SK-N-MC (cell line): ENCODE measurements around the gene C17orf67.

Source experiments
- DNase-seq: peaks from one replicate; pipeline ENCODE4 v3.0.0-alpha.2; 2011; ENCODE audit warnings: low read depth, low spot score
- H3K27ac ChIP-seq: fragments of 200-600 bp; sonication (generic); 2 replicates; pipeline ENCODE4 v1.5.1; 2016; ENCODE audit warnings: mixed run types
- H3K36me3 ChIP-seq: fragments of 200-600 bp; sonication (generic); 2 replicates; pipeline ENCODE4 v1.6.1; 2017; ENCODE audit warnings: antibody characterized with exemption, low read length, mixed read lengths; ENCODE audit not compliant: insufficient read depth
- H3K4me3 ChIP-seq: fragments of 200-600 bp; sonication (generic); 2 replicates; pipeline ENCODE4 v1.5.1; 2016
- H3K9ac ChIP-seq: fragments of 200-600 bp; sonication (generic); 2 replicates; pipeline ENCODE4 v1.8.0; 2017; ENCODE audit warnings: mixed run types, mixed read lengths; ENCODE audit not compliant: insufficient read length
- H3K9me3 ChIP-seq: fragments of 200-600 bp; sonication (generic); 2 replicates; pipeline ENCODE4 v1.6.1; 2017; ENCODE audit warnings: low read depth, mild to moderate bottlenecking, antibody characterized with exemption, low read length, moderate library complexity, mixed read lengths
- EZH2 ChIP-seq: fragments of 200-600 bp; sonication (generic); IDR thresholded peaks from one replicate; pipeline ENCODE4 v1.6.1; 2017; ENCODE audit warnings: antibody characterized with exemption
- FOXP2 ChIP-seq: optimal IDR thresholded peaks from 2 replicates; pipeline ENCODE3; 2011; ENCODE audit warnings: mild to moderate bottlenecking, moderate library complexity; ENCODE audit not compliant: insufficient read depth; ENCODE audit errors: extremely low read length, control extremely low read depth
- POLR2AphosphoS5 ChIP-seq: IDR thresholded peaks from 2 replicates; pipeline ENCODE4 v1.6.1; 2012; ENCODE audit warnings: mild to moderate bottlenecking, low read depth, low read length, borderline replicate concordance

C17orf67 gene

GRCh38 chr17:56826611-56827414, 6.9 kb downstream of the C17orf67 start:
- H3K9me3 ChIP-seq = no peaks in the 10 kb centered on the region
- no peak overlapping the region for H3K4me3 ChIP-seq
- H3K27ac ChIP-seq = no peak overlapping the region
- TF ChIP-seq POLR2AphosphoS5 (no peak), FOXP2 (no peak), EZH2 (no peak)
- H3K9ac ChIP-seq = no peak overlapping the region
- no peak for DNase-seq
- H3K36me3 ChIP-seq = no peaks in the 10 kb centered on the region

- H3K36me3 ChIP-seq = no peaks in the 10 kb centered on the region
- H3K9me3 ChIP-seq = no peaks in the 10 kb centered on the region
- peak; percentile 26 for DNase-seq
- no peak overlapping the region for H3K9ac ChIP-seq
- no peak overlapping the region for H3K4me3 ChIP-seq
- H3K27ac ChIP-seq = no peak overlapping the region
- no peak for TF ChIP-seq FOXP2
- no peak for TF ChIP-seq EZH2
- no peak for TF ChIP-seq POLR2AphosphoS5
Observed at GRCh38 chr17:56824503-56824902, 9.2 kb downstream of the C17orf67 start.

- no peak overlapping the region for H3K9ac ChIP-seq
- TF ChIP-seq FOXP2 (no peak), POLR2AphosphoS5 (no peak), EZH2 (no peak)
- H3K36me3 ChIP-seq = no peaks in the 10 kb centered on the region
- DNase-seq = no peak
- H3K9me3 ChIP-seq = no peaks in the 10 kb centered on the region
- no peak overlapping the region for H3K4me3 ChIP-seq
- H3K27ac ChIP-seq = no peak overlapping the region
Observed at GRCh38 chr17:56823848-56824247, 9.9 kb downstream of the C17orf67 start.

- H3K27ac ChIP-seq = no peak overlapping the region
- TF ChIP-seq POLR2AphosphoS5 = no peak
- no peak for DNase-seq
- H3K4me3 ChIP-seq = no peak overlapping the region
- H3K9ac ChIP-seq = no peak overlapping the region
- H3K9me3 ChIP-seq = no peaks in the 10 kb centered on the region
- H3K36me3 ChIP-seq = no peaks in the 10 kb centered on the region
Observed at GRCh38 chr17:56822725-56823124, 11.0 kb downstream of the C17orf67 start.

- H3K27ac ChIP-seq = no peak overlapping the region
- no peak for DNase-seq
Observed at GRCh38 chr17:56821847-56822534, 11.7 kb downstream of the C17orf67 start.

GRCh38 chr17:56820207-56820606, 13.5 kb downstream of the C17orf67 start:
- no peaks in the 10 kb centered on the region for H3K9me3 ChIP-seq
- no peak for DNase-seq
- no peaks in the 10 kb centered on the region for H3K36me3 ChIP-seq
- TF ChIP-seq FOXP2 (no peak), EZH2 (no peak), POLR2AphosphoS5 (no peak)
- no peak overlapping the region for H3K27ac ChIP-seq
- no peak overlapping the region for H3K9ac ChIP-seq
- no peak overlapping the region for H3K4me3 ChIP-seq

More at GRCh38 chr17:56821847-56822534, 11.7 kb downstream of the C17orf67 start:
- no peak overlapping the region for H3K9ac ChIP-seq
- H3K36me3 ChIP-seq = no peaks in the 10 kb centered on the region
- H3K9me3 ChIP-seq = no peaks in the 10 kb centered on the region
- H3K4me3 ChIP-seq = no peak overlapping the region
- no peak for TF ChIP-seq EZH2
- TF ChIP-seq POLR2AphosphoS5 = no peak
- no peak for TF ChIP-seq FOXP2

- no peak overlapping the region for H3K27ac ChIP-seq
- no peak overlapping the region for H3K9ac ChIP-seq
- no peak overlapping the region for H3K4me3 ChIP-seq
- no peaks in the 10 kb centered on the region for H3K9me3 ChIP-seq
- no peaks in the 10 kb centered on the region for H3K36me3 ChIP-seq
- TF ChIP-seq FOXP2 = no peak
- TF ChIP-seq EZH2 = no peak
- TF ChIP-seq POLR2AphosphoS5 = no peak
- DNase-seq = peak; percentile 50
Observed at GRCh38 chr17:56819431-56820145, 14.1 kb downstream of the C17orf67 start.

- Histone ChIP-seq H3K9me3 (no peaks in the 10 kb centered on the region), H3K9ac (no peak overlapping the region), H3K4me3 (no peak overlapping the region), H3K36me3 (no peaks in the 10 kb centered on the region), H3K27ac (no peak overlapping the region)
- DNase-seq = no peak
- no peak for TF ChIP-seq FOXP2
- TF ChIP-seq EZH2 = no peak
- TF ChIP-seq POLR2AphosphoS5 = no peak
Observed at GRCh38 chr17:56819030-56819429, 14.7 kb downstream of the C17orf67 start.
